ENCODE data around the gene PRAMEF2. TPM values are rescaled to one million over a fixed set of nuclear protein-coding genes. Genes with fewer than 3 reads are reported as not detected.
"Not testable (repeated sequence)": the region's sequence is repeated elsewhere in the genome, so short reads cannot be mapped to it uniquely, and the experiment has no call there.

PRAMEF2 gene
- total RNA-seq, 2 donors from 2014 or later: not detected

DNA sequence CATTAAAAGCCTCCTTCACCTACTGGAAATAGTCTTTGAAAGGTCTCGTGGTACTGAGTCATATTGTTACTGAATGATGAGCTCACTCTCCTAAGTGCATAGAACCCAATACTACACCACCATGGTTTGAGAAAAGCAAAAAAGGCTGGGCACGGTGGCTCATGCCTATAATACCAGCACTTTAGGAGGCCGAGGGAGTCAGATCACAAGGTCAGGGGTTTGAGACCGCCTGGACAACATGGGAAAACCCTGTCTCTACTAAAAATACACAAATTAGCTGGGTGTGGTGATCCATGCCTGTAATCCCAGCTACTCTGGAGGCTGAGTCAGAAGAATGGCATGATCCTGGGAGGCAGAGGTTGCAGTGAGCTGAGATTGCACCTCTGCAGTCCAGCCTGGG, 5.1 kb upstream of the PRAMEF2 start:
- H3K27ac ChIP-seq: no peak overlapping the region
- DNase-seq (ENCODE audit: low spot score): no peak
- H3K9me3 ChIP-seq: no peaks in the 10 kb centered on the region
- H3K4me1 ChIP-seq (ENCODE audit: control insufficient read depth in 1 of 2, low read depth in 2 of 2): no peaks in the 10 kb centered on the region
- ATAC-seq (ENCODE audit: insufficient number of reproducible peaks, low FRiP score, low read depth): no peak
- H3K4me3 ChIP-seq: no peak overlapping the region
- no peaks in the 10 kb centered on the region for H3K36me3 ChIP-seq
- TF ChIP-seq, protein P1, sequence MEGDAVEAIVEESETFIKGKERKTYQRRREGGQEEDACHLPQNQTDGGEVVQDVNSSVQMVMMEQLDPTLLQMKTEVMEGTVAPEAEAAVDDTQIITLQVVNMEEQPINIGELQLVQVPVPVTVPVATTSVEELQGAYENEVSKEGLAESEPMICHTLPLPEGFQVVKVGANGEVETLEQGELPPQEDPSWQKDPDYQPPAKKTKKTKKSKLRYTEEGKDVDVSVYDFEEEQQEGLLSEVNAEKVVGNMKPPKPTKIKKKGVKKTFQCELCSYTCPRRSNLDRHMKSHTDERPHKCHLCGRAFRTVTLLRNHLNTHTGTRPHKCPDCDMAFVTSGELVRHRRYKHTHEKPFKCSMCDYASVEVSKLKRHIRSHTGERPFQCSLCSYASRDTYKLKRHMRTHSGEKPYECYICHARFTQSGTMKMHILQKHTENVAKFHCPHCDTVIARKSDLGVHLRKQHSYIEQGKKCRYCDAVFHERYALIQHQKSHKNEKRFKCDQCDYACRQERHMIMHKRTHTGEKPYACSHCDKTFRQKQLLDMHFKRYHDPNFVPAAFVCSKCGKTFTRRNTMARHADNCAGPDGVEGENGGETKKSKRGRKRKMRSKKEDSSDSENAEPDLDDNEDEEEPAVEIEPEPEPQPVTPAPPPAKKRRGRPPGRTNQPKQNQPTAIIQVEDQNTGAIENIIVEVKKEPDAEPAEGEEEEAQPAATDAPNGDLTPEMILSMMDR (IDR thresholded peaks at IDR 0.05): no peak
- no peaks in the 10 kb centered on the region for H3K27me3 ChIP-seq (replicated peaks; ENCODE audit: insufficient read depth)

DNA sequence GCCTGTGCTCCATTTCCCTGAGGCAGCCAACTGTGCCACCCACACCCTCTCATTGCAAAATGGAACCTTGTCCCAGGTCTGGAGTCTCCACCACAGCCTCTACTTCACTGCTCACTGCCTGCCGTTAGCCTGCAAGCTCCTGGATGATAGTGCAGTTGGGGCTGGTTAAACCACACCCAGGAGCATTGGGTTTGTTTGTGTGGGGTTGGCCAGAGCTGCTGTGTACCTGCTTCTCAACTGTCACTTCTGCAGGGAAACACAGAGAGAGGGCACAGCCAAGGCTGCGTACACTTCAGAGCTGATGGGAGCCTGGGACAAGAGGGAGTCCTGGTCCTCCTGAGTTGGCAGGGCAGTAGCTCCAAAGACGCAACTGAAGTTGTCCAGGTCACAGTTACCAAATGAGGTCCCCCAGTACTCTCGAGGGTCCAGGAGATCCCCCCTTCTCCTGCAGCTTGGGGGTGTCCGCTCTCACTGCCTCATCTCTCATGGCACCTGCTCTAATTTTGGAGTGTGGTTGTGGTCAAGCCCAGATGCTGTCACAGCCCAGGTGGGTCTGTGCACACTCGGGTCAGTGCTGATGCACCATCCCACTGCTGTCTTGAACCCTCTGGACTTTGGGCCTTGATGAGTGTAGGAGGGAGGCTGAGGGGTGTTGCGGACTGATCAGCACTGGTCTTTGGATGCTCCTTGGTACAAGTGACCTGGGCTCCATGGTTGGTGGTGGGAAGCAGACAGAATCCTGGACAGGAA, 6.4 kb downstream of the PRAMEF2 start:
- not testable (repeated sequence) for H3K27me3 ChIP-seq (replicated peaks; ENCODE audit: insufficient read depth); ATAC-seq (ENCODE audit: insufficient number of reproducible peaks, low FRiP score, low read depth); H3K4me1 ChIP-seq (ENCODE audit: control insufficient read depth in 1 of 2, low read depth in 2 of 2); H3K9me3 ChIP-seq; DNase-seq (ENCODE audit: low spot score); H3K27ac ChIP-seq; H3K36me3 ChIP-seq; H3K4me3 ChIP-seq

DNA sequence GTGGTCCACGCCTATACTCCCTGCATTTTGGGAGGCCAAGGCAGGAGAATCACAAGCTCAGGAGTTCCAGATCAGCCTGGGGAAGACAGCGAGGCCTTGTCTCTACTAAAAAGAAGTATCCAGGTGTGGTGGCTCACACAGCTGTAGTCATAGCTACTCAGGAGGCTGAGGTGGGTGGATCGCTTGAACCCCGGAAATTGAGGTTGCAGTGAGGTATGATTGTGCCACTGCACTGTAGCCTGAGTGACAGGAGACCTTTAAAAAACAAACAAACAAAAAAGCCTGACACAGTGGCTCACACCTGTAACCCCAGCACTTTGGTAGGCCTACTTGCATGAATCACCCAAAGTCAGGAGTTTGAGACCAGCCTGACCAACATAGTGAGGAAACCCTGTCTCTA, 21.6 kb downstream of the PRAMEF2 start:
- H3K36me3 ChIP-seq; H3K27me3 ChIP-seq (replicated peaks; ENCODE audit: insufficient read depth); H3K27ac ChIP-seq; ATAC-seq (ENCODE audit: insufficient number of reproducible peaks, low FRiP score, low read depth); H3K4me3 ChIP-seq; H3K9me3 ChIP-seq; H3K4me1 ChIP-seq (ENCODE audit: control insufficient read depth in 1 of 2, low read depth in 2 of 2); DNase-seq (ENCODE audit: low spot score): not testable (repeated sequence)

DNA sequence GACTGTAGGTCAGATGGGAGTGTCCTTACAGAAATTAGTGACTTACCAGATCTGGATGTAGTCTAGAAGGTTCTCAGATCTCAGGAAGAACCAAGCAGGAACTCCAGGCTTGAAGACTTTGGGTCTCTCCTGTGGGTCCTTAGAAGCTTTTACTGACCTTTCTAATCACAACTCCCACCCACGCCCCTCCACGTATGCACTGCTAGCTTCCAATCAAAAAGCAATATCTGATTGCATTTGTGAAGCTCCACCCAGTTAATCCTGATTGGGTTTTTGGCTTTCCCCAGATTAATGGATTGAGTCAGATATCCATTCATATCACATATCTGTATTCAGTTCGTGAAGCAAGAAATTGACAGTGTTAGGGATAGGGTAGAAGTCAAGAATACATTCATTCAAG, 29.2 kb downstream of the PRAMEF2 start, which contains the start of gene PRAMEF4:
Gene PRAMEF4 (minus strand): TSS at position 101 of the 400 bp plus-strand sequence. CDS start 2,807 bp downstream, outside the sequence.
- H3K4me3 ChIP-seq; H3K4me1 ChIP-seq (ENCODE audit: control insufficient read depth in 1 of 2, low read depth in 2 of 2); H3K27ac ChIP-seq; ATAC-seq (ENCODE audit: insufficient number of reproducible peaks, low FRiP score, low read depth); H3K9me3 ChIP-seq; H3K27me3 ChIP-seq (replicated peaks; ENCODE audit: insufficient read depth); H3K36me3 ChIP-seq; DNase-seq (ENCODE audit: low spot score): not testable (repeated sequence)

DNA sequence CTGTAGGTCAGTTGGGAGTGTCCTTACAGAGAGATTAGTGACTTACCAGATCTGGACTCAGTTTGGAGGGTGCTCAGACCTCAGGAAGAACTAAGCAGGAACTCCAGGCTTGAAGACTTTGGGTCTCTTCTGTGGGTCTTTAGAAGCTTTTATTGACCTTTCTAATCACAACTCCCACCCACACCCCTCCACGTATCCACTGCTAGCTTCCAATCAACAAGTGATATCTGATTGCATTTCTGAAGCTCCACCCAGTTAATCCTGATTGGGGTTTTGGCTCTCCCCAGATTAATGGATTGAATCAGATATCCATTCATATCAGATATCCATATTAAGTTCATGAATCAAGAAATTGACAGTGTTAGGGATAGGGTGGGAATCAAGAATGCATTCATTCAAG, 41.3 kb downstream of the PRAMEF2 start, which contains the start of gene PRAMEF10:
Gene PRAMEF10 (minus strand): TSS at position 101 of the 400 bp plus-strand sequence. CDS start 2,423 bp downstream, outside the sequence.
- H3K36me3 ChIP-seq; H3K27me3 ChIP-seq (replicated peaks; ENCODE audit: insufficient read depth); H3K27ac ChIP-seq; H3K9me3 ChIP-seq; ATAC-seq (ENCODE audit: insufficient number of reproducible peaks, low FRiP score, low read depth); DNase-seq (ENCODE audit: low spot score); H3K4me3 ChIP-seq; H3K4me1 ChIP-seq (ENCODE audit: control insufficient read depth in 1 of 2, low read depth in 2 of 2): not testable (repeated sequence)

DNA sequence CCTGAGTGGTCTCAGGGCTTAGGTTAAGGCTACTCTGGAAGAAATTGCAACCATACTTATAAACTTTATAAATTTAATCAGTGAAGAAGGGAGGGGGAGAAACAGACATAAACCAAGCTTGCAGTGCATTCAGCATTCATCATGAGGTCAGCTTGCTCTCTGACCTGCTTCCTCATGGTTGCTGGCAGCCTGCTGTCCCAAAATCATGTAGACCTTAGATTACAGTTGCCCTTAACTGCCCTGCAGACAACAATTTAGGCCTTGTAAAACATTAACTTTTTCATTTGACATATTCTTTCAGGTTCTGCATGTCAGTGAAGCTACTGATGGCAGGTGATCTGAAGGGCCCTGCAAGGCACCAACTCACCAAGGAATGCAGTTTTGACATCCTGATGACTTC, 42.3 kb downstream of the PRAMEF2 start:
- DNase-seq (ENCODE audit: low spot score); ATAC-seq (ENCODE audit: insufficient number of reproducible peaks, low FRiP score, low read depth); H3K27me3 ChIP-seq (replicated peaks; ENCODE audit: insufficient read depth); H3K4me3 ChIP-seq; H3K27ac ChIP-seq; H3K4me1 ChIP-seq (ENCODE audit: control insufficient read depth in 1 of 2, low read depth in 2 of 2); H3K9me3 ChIP-seq; H3K36me3 ChIP-seq: not testable (repeated sequence)

DNA sequence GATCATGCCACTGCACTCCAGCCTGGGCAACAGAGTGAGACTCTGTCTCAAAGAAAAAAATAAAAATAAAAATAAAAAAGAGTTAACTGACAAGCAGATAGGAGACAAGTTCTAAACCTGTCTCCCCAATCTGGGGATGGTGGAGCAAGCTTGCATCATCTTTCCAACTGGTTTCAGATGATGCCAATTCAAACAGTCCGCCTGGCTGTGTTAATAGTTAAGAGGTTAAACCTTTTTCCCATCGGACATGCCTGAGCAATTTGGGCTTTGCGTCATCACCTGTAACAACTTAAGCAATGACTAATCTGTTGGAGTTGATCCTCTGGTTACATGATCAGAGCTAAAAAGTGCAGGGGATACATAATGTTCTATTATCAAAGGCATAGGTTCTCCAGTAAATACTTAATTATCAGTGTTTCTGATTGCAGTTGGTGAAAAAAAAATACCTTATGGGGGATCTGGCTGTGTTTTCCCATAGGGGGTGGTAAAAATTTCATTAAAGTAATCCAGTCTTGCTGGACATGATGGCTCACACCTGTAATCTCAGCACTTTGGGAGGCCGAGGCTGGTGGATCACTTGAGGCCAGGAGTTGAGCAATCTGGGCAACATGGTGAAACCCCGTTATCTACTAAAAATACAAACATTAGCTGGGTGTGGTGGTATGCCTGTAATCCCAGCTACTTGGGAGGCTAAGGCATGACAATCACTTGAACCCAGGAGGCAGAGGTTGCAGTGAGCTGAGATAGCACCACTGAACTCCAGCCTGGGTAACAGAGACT, 47.1 kb downstream of the PRAMEF2 start:
- H3K4me1 ChIP-seq (ENCODE audit: control insufficient read depth in 1 of 2, low read depth in 2 of 2); DNase-seq (ENCODE audit: low spot score); H3K4me3 ChIP-seq; H3K27me3 ChIP-seq (replicated peaks; ENCODE audit: insufficient read depth); H3K27ac ChIP-seq; H3K36me3 ChIP-seq; ATAC-seq (ENCODE audit: insufficient number of reproducible peaks, low FRiP score, low read depth); H3K9me3 ChIP-seq: not testable (repeated sequence)

Other genes starting within 250 kb of the PRAMEF2 start
- gene DHRS3, start 238.9 kb upstream of the PRAMEF2 start, total RNA-seq: 100 to 1,000 TPM in 1 of 2 donors, 10 to 100 TPM in 1; 65.9 to 150 TPM
- not detected for gene AADACL4, start 213.0 kb upstream of the PRAMEF2 start, total RNA-seq
- gene AADACL3, start 141.0 kb upstream of the PRAMEF2 start, total RNA-seq: not detected
- gene CFAP107, start 110.9 kb upstream of the PRAMEF2 start, total RNA-seq: not detected
- gene PRAMEF12, start 83.3 kb upstream of the PRAMEF2 start, total RNA-seq: not detected
- not detected for gene PRAMEF1, start 65.7 kb upstream of the PRAMEF2 start, total RNA-seq
- gene PRAMEF11, start 25.7 kb upstream of the PRAMEF2 start, total RNA-seq: not detected
- gene HNRNPCL1, start 8.4 kb upstream of the PRAMEF2 start, total RNA-seq: not detected
- gene PRAMEF4, start 29.1 kb downstream of the PRAMEF2 start, total RNA-seq: not detected
- not detected for gene PRAMEF10, start 41.2 kb downstream of the PRAMEF2 start, total RNA-seq
- not detected for gene PRAMEF7, start 59.5 kb downstream of the PRAMEF2 start, total RNA-seq
- gene PRAMEF6, start 90.5 kb downstream of the PRAMEF2 start, total RNA-seq: not detected
- not detected for gene PRAMEF27, start 199.5 kb downstream of the PRAMEF2 start, total RNA-seq
- gene HNRNPCL3, start 203.7 kb downstream of the PRAMEF2 start, total RNA-seq: not detected
- gene PRAMEF25, start 213.7 kb downstream of the PRAMEF2 start, total RNA-seq: not detected

Measured in thoracic aorta (tissue), 2 donors.